Bronchial epithelial cell (primary cell): ENCODE data around the gene POC1B. TPM values are rescaled to one million over a fixed set of nuclear protein-coding genes. Genes with fewer than 3 reads are reported as not detected.

Experiments used
- DNase-seq: peaks from one replicate; pipeline ENCODE4 v3.0.0-alpha.2; 2010; ENCODE audit warnings: low read depth
- FAIRE-seq: peaks from 2 replicates; lab custom pipeline; 2011; peaks lifted over from hg19 to GRCh38; lab: Jason Lieb, UNC
- H3K27me3 ChIP-seq: 2 replicates; pipeline ENCODE4 v1.5.1; 2011; ENCODE audit warnings: low read length; ENCODE audit not compliant: control insufficient read depth, insufficient read depth
- H3K36me3 ChIP-seq: 2 replicates; pipeline ENCODE4 v1.5.1; 2011; ENCODE audit warnings: low read length; ENCODE audit not compliant: control insufficient read depth, insufficient read depth
- H3K4me3 ChIP-seq: 2 replicates; pipeline ENCODE4 v1.5.1; 2011; ENCODE audit warnings: mild to moderate bottlenecking, low read depth, low read length, control low read depth
- total RNA-seq: library from RNA; depleted of rRNA; stranded (reverse); fragments of >200 nt; gene quantifications from 2 replicates; pipeline ENCODE4 v1.2.1, GENCODE V29; 2014
- TF ChIP-seq, protein P1 (sequence below): IDR thresholded peaks from 2 replicates; pipeline ENCODE4 v1.5.1; 2011; ENCODE audit warnings: mild to moderate bottlenecking, moderate library complexity, low read length, control low read depth, inconsistent platforms; ENCODE audit not compliant: insufficient read depth, severe bottlenecking

POC1B gene
- total RNA-seq, 1 donor from 2014 or later = 12.6 TPM

- H3K27me3 ChIP-seq = no peaks in the 10 kb centered on the region
- FAIRE-seq (no peak), DNase-seq (peak; percentile 56)
- no peaks in the 10 kb centered on the region for H3K36me3 ChIP-seq
- TF ChIP-seq, protein P1, sequence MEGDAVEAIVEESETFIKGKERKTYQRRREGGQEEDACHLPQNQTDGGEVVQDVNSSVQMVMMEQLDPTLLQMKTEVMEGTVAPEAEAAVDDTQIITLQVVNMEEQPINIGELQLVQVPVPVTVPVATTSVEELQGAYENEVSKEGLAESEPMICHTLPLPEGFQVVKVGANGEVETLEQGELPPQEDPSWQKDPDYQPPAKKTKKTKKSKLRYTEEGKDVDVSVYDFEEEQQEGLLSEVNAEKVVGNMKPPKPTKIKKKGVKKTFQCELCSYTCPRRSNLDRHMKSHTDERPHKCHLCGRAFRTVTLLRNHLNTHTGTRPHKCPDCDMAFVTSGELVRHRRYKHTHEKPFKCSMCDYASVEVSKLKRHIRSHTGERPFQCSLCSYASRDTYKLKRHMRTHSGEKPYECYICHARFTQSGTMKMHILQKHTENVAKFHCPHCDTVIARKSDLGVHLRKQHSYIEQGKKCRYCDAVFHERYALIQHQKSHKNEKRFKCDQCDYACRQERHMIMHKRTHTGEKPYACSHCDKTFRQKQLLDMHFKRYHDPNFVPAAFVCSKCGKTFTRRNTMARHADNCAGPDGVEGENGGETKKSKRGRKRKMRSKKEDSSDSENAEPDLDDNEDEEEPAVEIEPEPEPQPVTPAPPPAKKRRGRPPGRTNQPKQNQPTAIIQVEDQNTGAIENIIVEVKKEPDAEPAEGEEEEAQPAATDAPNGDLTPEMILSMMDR = no peak
- H3K4me3 ChIP-seq = no peak overlapping the region
Measured at GRCh38 chr12:89568484-89568883, 42.6 kb upstream of the POC1B start.

- no peak for FAIRE-seq
- DNase-seq = peak; percentile 88
- TF ChIP-seq, protein P1 = no peak
Measured at GRCh38 chr12:89567691-89568239, 41.9 kb upstream of the POC1B start.

DNA sequence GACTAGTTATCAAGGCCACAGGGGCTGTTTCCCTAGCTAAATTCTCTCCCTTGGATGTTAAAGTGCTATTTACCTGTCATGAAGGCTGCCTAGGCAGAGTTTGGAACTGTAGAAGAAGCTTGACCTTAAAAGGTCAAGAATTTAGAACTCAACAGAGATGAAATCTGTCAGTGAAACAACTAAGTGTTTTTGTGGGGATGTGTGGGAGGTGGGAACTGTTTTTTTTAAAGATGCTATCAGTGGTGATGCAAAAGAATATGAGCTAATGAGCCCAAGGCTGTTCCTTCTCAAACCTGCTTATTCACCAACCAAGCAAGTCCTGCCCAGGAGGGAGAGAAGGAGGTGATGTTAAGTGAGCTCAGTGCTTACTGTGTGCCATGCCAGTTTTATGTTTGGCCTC, 40.8 kb upstream of the POC1B start:
- no peak for FAIRE-seq
- TF ChIP-seq, protein P1 = no peak
- peak; percentile 90 for DNase-seq

More at GRCh38 chr12:89567691-89568239, 41.9 kb upstream of the POC1B start:
- Histone ChIP-seq H3K27me3 (no peaks in the 10 kb centered on the region), H3K36me3 (no peaks in the 10 kb centered on the region), H3K4me3 (no peak overlapping the region)

DNA sequence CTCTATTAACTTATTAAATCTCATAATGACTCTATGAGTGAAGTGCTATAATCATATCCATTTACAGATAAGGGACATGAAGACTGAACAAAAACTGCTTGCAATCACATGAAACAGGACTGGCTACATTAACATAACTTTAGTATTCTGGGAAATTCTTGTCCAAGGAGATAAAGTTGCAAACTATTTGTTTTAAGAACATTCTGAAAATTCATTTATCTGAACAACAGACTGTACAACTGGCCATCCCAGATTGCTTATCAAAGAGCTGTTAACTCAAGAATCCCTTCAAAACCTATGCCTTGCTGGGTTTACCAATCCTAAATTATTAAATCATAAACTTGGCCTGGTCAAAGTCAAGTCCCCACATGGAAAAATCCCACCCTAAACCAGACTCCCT, 39.2 kb upstream of the POC1B start:
- no peak for DNase-seq
- H3K4me3 ChIP-seq = no peak overlapping the region
- no peaks in the 10 kb centered on the region for H3K36me3 ChIP-seq
- FAIRE-seq = no peak
- TF ChIP-seq, protein P1 = no peak
- no peaks in the 10 kb centered on the region for H3K27me3 ChIP-seq

More for the DNA sequence above, 40.8 kb upstream of the POC1B start:
- Histone ChIP-seq H3K4me3 (no peak overlapping the region), H3K27me3 (no peaks in the 10 kb centered on the region), H3K36me3 (no peaks in the 10 kb centered on the region)

GRCh38 chr12:89559753-89560152, 33.9 kb upstream of the POC1B start:
- Histone ChIP-seq H3K27me3 (no peaks in the 10 kb centered on the region), H3K4me3 (no peak overlapping the region), H3K36me3 (no peaks in the 10 kb centered on the region)
- no peak for FAIRE-seq
- no peak for DNase-seq
- TF ChIP-seq, protein P1 = no peak

DNA sequence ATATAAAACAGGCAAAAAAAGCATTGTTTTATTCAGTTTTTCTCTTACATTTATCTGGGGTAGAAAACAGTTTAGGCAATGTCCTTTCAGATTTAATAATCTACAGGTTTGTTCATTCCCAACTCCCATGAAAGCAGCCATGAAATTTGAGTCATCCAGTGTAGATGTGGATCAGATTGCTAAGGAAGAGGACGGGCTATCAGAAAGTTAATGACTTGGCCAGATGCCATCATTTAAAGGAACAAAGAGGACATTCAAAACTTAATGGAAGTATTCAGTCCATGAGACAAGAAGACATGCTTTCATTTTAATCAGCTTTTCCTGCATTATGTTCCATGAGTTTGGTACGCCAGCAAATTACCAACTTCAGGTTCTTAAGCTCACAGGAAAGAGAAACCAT, 31.1 kb upstream of the POC1B start:
- Histone ChIP-seq H3K27me3 (no peaks in the 10 kb centered on the region), H3K36me3 (no peaks in the 10 kb centered on the region), H3K4me3 (no peak overlapping the region)
- FAIRE-seq = no peak
- DNase-seq = no peak
- TF ChIP-seq, protein P1 = no peak
